PC-3 (cell line): ENCODE data around the gene ADK. TPM values are rescaled to one million over a fixed set of nuclear protein-coding genes. Genes with fewer than 3 reads are reported as not detected.

ENCODE experiments used
- ATAC-seq: fragments of 200-7000 bp; cut with Tn5 transposase; 2 replicates; pipeline ENCODE4 v1.9.1; 2020; ENCODE audit warnings: mild to moderate bottlenecking, moderate library complexity
- BruUV-seq: library from RNA; stranded (reverse); fragments of 400-500 nt; replicated peaks from 2 replicates; lab custom pipeline; 2021; lab: Mats Ljungman, UMichigan
- CTCF ChIA-PET: fragments of 300-600 bp; sonication (Branson Sonifier 250); formaldehyde crosslinking; loops from one replicate; lab custom pipeline; 2022; ENCODE audit warnings: antibody characterized with exemption; lab: Charles Lee
- POLR2A ChIA-PET: fragments of 300-600 bp; sonication (Branson Sonifier 250); formaldehyde crosslinking; loops from one replicate; lab custom pipeline; 2022; ENCODE audit warnings: antibody characterized with exemption; ENCODE audit not compliant: unreplicated experiment; lab: Charles Lee
- DNase-seq: peaks from one replicate; pipeline ENCODE4 v3.0.0-alpha.2; 2015
- H2AFZ ChIP-seq: fragments of 300-600 bp; sonication (generic); 2 replicates; pipeline ENCODE4 v1.6.0; 2016; ENCODE audit warnings: antibody characterized with exemption, low read length
- H3F3A ChIP-seq: fragments of 300-600 bp; sonication (generic); one replicate; pipeline ENCODE4 v1.6.0; 2017; ENCODE audit warnings: antibody characterized with exemption, low read length, control low read depth, mild to moderate bottlenecking; ENCODE audit not compliant: unreplicated experiment
- H3K27ac ChIP-seq: fragments of 300-600 bp; sonication (generic); 2 replicates; pipeline ENCODE4 v1.5.1; 2016; ENCODE audit warnings: mild to moderate bottlenecking, low read length
- H3K27me3 ChIP-seq: fragments of 300-600 bp; sonication (generic); 2 replicates; pipeline ENCODE4 v1.6.1; 2016; ENCODE audit warnings: low read length, mixed read lengths
- H3K36me3 ChIP-seq: fragments of 300-600 bp; sonication (generic); 2 replicates; pipeline ENCODE4 v1.6.1; 2016; ENCODE audit warnings: low read depth, mixed run types, low read length, mixed read lengths
- H3K4me1 ChIP-seq: fragments of 300-600 bp; sonication (generic); 2 replicates; pipeline ENCODE4 v1.5.1; 2016; ENCODE audit warnings: low read length; ENCODE audit not compliant: insufficient read depth
- H3K4me2 ChIP-seq: fragments of 300-600 bp; sonication (generic); 2 replicates; pipeline ENCODE4 v1.6.0; 2016; ENCODE audit warnings: low read length
- H3K4me3 ChIP-seq: fragments of 300-600 bp; sonication (generic); 2 replicates; pipeline ENCODE4 v1.5.1; 2016; ENCODE audit warnings: mild to moderate bottlenecking, low read length, mixed read lengths
- H3K79me2 ChIP-seq: fragments of 300-600 bp; sonication (generic); 2 replicates; pipeline ENCODE4 v1.6.1; 2017; ENCODE audit warnings: low read length, mixed read lengths
- H3K9ac ChIP-seq: fragments of 300-600 bp; sonication (generic); 2 replicates; pipeline ENCODE4 v1.6.0; 2016; ENCODE audit warnings: mild to moderate bottlenecking, low read length
- H3K9me2 ChIP-seq: fragments of 300-600 bp; sonication (generic); replicated peaks from 2 replicates; pipeline ENCODE4 v1.6.1; 2016; ENCODE audit warnings: mixed run types, low read length, mixed read lengths
- H3K9me3 ChIP-seq: fragments of 300-600 bp; sonication (generic); 2 replicates; pipeline ENCODE4 v1.6.1; 2016; ENCODE audit warnings: low read length, mixed read lengths
- H4K20me1 ChIP-seq: fragments of 300-600 bp; sonication (generic); 2 replicates; pipeline ENCODE4 v1.6.1; 2016; ENCODE audit warnings: low read length, mixed read lengths
- CTCF ChIP-seq: fragments of 300-600 bp; sonication (generic); conservative IDR thresholded peaks from 2 replicates; pipeline ENCODE4 v1.5.1; 2017; ENCODE audit warnings: antibody characterized with exemption, low read depth, mild to moderate bottlenecking, low read length
- EZH2 ChIP-seq: fragments of 300-600 bp; sonication (generic); IDR thresholded peaks from one replicate; pipeline ENCODE4 v1.6.1; 2017; ENCODE audit warnings: antibody characterized with exemption, mild to moderate bottlenecking, low read length; ENCODE audit not compliant: unreplicated experiment
- EZH2phosphoT487 ChIP-seq: fragments of 300-600 bp; sonication (generic); IDR thresholded peaks from 2 replicates; pipeline ENCODE4 v1.6.1; 2018; ENCODE audit warnings: mild to moderate bottlenecking, antibody characterized with exemption, low read length, borderline replicate concordance
- intact Hi-C: fragments of 100-400 bp; cut with micrococcal nuclease; formaldehyde crosslinking; loops from 2 replicates; pipeline ENCODE4 v1.9.0; 2023
- total RNA-seq: library from RNA; depleted of rRNA; stranded (reverse); fragments of >200 nt; gene quantifications from 2 replicates; pipeline ENCODE4 v1.2.3, GENCODE V29; 2014

The ADK gene
- total RNA-seq, 1 experiment from 2014 or later: 256 TPM

- Histone ChIP-seq H3K9ac (no peak overlapping the region), H3K36me3 (peaks cover 9% of the 10 kb centered on the region), H3K9me3 (peaks cover 2% of the 10 kb centered on the region), H3K9me2 (no peaks in the 10 kb centered on the region), H3K27ac (no peak overlapping the region), H3K4me1 (peaks cover 52% of the 10 kb centered on the region), H3K27me3 (no peaks in the 10 kb centered on the region), H3K79me2 (no peaks in the 10 kb centered on the region), H3K4me2 (no peak overlapping the region), H4K20me1 (peaks cover 13% of the 10 kb centered on the region; the same call in 1 of the 2 replicates), H3K4me3 (no peak overlapping the region), H2AFZ (no peak overlapping the region), H3F3A (peaks cover 23% of the 10 kb centered on the region)
- TF ChIP-seq CTCF (no peak), EZH2phosphoT487 (no peak), EZH2 (no peak)
- DNase-seq: peak; percentile 48
- ChIA-PET CTCF (no interaction called here), POLR2A (no interaction called here)
- BruUV-seq: no TSS peak
- no peak for ATAC-seq
- intact Hi-C loops: loop anchor here (2.0 to 5.0 kb wide), 2 partner anchors 42 to 157 kb away; no protein-coding TSS in a partner anchor
These were observed 489.3 kb downstream of the ADK start for GRCh38 chr10:74640134-74640921.

GRCh38 chr10:74641659-74642058, 490.6 kb downstream of the ADK start:
- Histone ChIP-seq H3K27me3 (no peaks in the 10 kb centered on the region), H2AFZ (no peak overlapping the region), H3K4me2 (no peak overlapping the region), H3K27ac (no peak overlapping the region), H3K4me1 (peaks cover 52% of the 10 kb centered on the region), H3K36me3 (peaks cover 5% of the 10 kb centered on the region), H3K9me3 (no peaks in the 10 kb centered on the region), H3K9me2 (no peaks in the 10 kb centered on the region), H3K4me3 (no peak overlapping the region), H3K79me2 (no peaks in the 10 kb centered on the region), H3K9ac (no peak overlapping the region), H3F3A (peaks cover 23% of the 10 kb centered on the region), H4K20me1 (peaks cover 13% of the 10 kb centered on the region; the same call in 1 of the 2 replicates)
- BruUV-seq: no TSS peak
- ATAC-seq (no peak), DNase-seq (no peak)
- ChIA-PET POLR2A (interaction anchor here (0.6 to 0.7 kb wide), 2 partner anchors 86 to 277 kb away, joined by 3 to 6 read pairs; no protein-coding TSS in a partner anchor), CTCF (no interaction called here)
- intact Hi-C loops: loop anchor here (2.0 to 5.0 kb wide), 4 partner anchors 43 to 181 kb away; no protein-coding TSS in a partner anchor
- TF ChIP-seq EZH2phosphoT487 (no peak), EZH2 (no peak), CTCF (no peak)
